MM.1S (cell line): Measurements from ENCODE around the gene SIN3A.
"Not testable (repeated sequence)": the region's sequence is repeated elsewhere in the genome, so short reads cannot be mapped to it uniquely, and the experiment has no call there.

Experiments used
- DNase-seq: peaks from one replicate; pipeline ENCODE4 v3.0.0-alpha.2; 2015
- H2AFZ ChIP-seq: fragments of 300-600 bp; sonication (generic); 2 replicates; pipeline ENCODE4 v1.6.0; 2016; ENCODE audit warnings: antibody characterized with exemption, low read length
- H3F3A ChIP-seq: fragments of 300-600 bp; sonication (generic); 2 replicates; pipeline ENCODE4 v1.6.1; 2016; ENCODE audit warnings: mild to moderate bottlenecking, antibody characterized with exemption, low read length, moderate library complexity, mixed read lengths; ENCODE audit not compliant: insufficient read depth
- H3K27ac ChIP-seq: fragments of 300-600 bp; sonication (generic); 2 replicates; pipeline ENCODE4 v1.5.1; 2016; ENCODE audit warnings: mild to moderate bottlenecking, low read length
- H3K27me3 ChIP-seq: fragments of 300-600 bp; sonication (generic); replicated peaks from 2 replicates; pipeline ENCODE4 v1.6.0; 2016; ENCODE audit warnings: low read length; ENCODE audit not compliant: insufficient read depth
- H3K36me3 ChIP-seq: fragments of 300-600 bp; sonication (generic); replicated peaks from 2 replicates; pipeline ENCODE4 v1.6.1; 2016; ENCODE audit warnings: mild to moderate bottlenecking, low read length, mixed read lengths; ENCODE audit not compliant: insufficient read depth
- H3K4me1 ChIP-seq: fragments of 300-600 bp; sonication (generic); 2 replicates; pipeline ENCODE4 v1.6.1; 2016; ENCODE audit warnings: low read length, mixed read lengths
- H3K4me2 ChIP-seq: fragments of 300-600 bp; sonication (generic); 2 replicates; pipeline ENCODE4 v1.6.0; 2016; ENCODE audit warnings: low read depth, low read length
- H3K4me3 ChIP-seq: fragments of 300-600 bp; sonication (generic); 2 replicates; pipeline ENCODE4 v1.5.1; 2016; ENCODE audit warnings: low read length, mixed read lengths
- H3K79me2 ChIP-seq: fragments of 300-600 bp; sonication (generic); 2 replicates; pipeline ENCODE4 v1.6.1; 2016; ENCODE audit warnings: mixed run types, low read length, mixed read lengths
- H3K9ac ChIP-seq: fragments of 300-600 bp; sonication (generic); 2 replicates; pipeline ENCODE4 v1.6.1; 2016; ENCODE audit warnings: low read length, mixed read lengths
- H3K9me2 ChIP-seq: fragments of 300-600 bp; sonication (generic); replicated peaks from 2 replicates; pipeline ENCODE4 v1.6.1; 2016; ENCODE audit warnings: mild to moderate bottlenecking, low read length, mixed read lengths; ENCODE audit not compliant: insufficient read depth
- H3K9me3 ChIP-seq: fragments of 300-600 bp; sonication (generic); replicated peaks from 2 replicates; pipeline ENCODE4 v1.6.1; 2016; ENCODE audit warnings: mild to moderate bottlenecking, low read length, mixed read lengths; ENCODE audit not compliant: insufficient read depth
- H4K20me1 ChIP-seq: fragments of 300-600 bp; sonication (generic); 2 replicates; pipeline ENCODE4 v1.6.1; 2016; ENCODE audit warnings: mild to moderate bottlenecking, low read length, moderate library complexity, mixed read lengths; ENCODE audit not compliant: insufficient read depth
- CTCF ChIP-seq: fragments of 300-600 bp; sonication (generic); IDR thresholded peaks from 2 replicates; pipeline ENCODE4 v1.5.1; 2016; ENCODE audit warnings: antibody characterized with exemption, low read length, mixed read lengths
- EZH2 ChIP-seq: fragments of 300-600 bp; sonication (generic); optimal IDR thresholded peaks from 2 replicates; pipeline ENCODE3; 2017; ENCODE audit warnings: low read depth, mild to moderate bottlenecking, antibody characterized with exemption, low read length, mixed read lengths
- EZH2phosphoT487 ChIP-seq: fragments of 300-600 bp; sonication (generic); IDR thresholded peaks from 2 replicates; pipeline ENCODE4 v1.6.1; 2018; ENCODE audit warnings: antibody characterized with exemption, low read length

SIN3A gene

GRCh38 chr15:75397494-75397893, 54.0 kb downstream of the SIN3A start:
- Histone ChIP-seq H3K4me1 (no peaks in the 10 kb centered on the region), H3K36me3 (peaks cover 12% of the 10 kb centered on the region; the same call in 1 of the 2 replicates), H3K4me3 (no peak overlapping the region), H3K9me3 (no peaks in the 10 kb centered on the region), H2AFZ (no peak overlapping the region), H3K9me2 (no peaks in the 10 kb centered on the region), H3K27me3 (no peaks in the 10 kb centered on the region), H4K20me1 (no peaks in the 10 kb centered on the region), H3K9ac (no peak overlapping the region), H3K4me2 (no peak overlapping the region), H3K79me2 (peaks cover 5% of the 10 kb centered on the region; the same call in 1 of the 2 replicates), H3F3A (no peaks in the 10 kb centered on the region), H3K27ac (no peak overlapping the region)
- no peak for DNase-seq
- no peak for TF ChIP-seq EZH2
- no peak for TF ChIP-seq EZH2phosphoT487
- no peak for TF ChIP-seq CTCF

- Histone ChIP-seq H3F3A (no peaks in the 10 kb centered on the region), H3K79me2 (no peaks in the 10 kb centered on the region), H3K4me3 (no peak overlapping the region), H3K9me2 (no peaks in the 10 kb centered on the region), H3K4me2 (no peak overlapping the region), H3K36me3 (peaks cover 4% of the 10 kb centered on the region), H3K9me3 (no peaks in the 10 kb centered on the region), H2AFZ (no peak overlapping the region), H3K27me3 (no peaks in the 10 kb centered on the region), H4K20me1 (no peaks in the 10 kb centered on the region), H3K4me1 (no peaks in the 10 kb centered on the region), H3K9ac (no peak overlapping the region), H3K27ac (no peak overlapping the region)
- no peak for DNase-seq
- TF ChIP-seq EZH2 (no peak), EZH2phosphoT487 (no peak), CTCF (no peak)
Observed at GRCh38 chr15:75389791-75390382, 61.6 kb downstream of the SIN3A start.

- H3K9me3 ChIP-seq, DNase-seq, H3K36me3 ChIP-seq: not testable (repeated sequence)
Observed at GRCh38 chr15:75383986-75384385, 67.5 kb downstream of the SIN3A start.

GRCh38 chr15:75380773-75381172, 70.7 kb downstream of the SIN3A start:
- H3K9me2 ChIP-seq, result no peaks in the 10 kb centered on the region
- H3K27ac ChIP-seq, result no peak overlapping the region
- H3K4me3 ChIP-seq, result no peak overlapping the region
- H3K4me1 ChIP-seq, result no peaks in the 10 kb centered on the region
- no peak overlapping the region for H3K9ac ChIP-seq
- no peaks in the 10 kb centered on the region for H3K79me2 ChIP-seq
- H3F3A ChIP-seq, result no peaks in the 10 kb centered on the region
- H4K20me1 ChIP-seq, result no peaks in the 10 kb centered on the region
- no peak for TF ChIP-seq EZH2phosphoT487
- no peak for TF ChIP-seq CTCF
- TF ChIP-seq EZH2, result no peak
- no peak for DNase-seq
- H3K4me2 ChIP-seq, result no peak overlapping the region
- peaks cover 6% of the 10 kb centered on the region; the same call in 1 of the 2 replicates for H3K36me3 ChIP-seq
- H3K27me3 ChIP-seq, result no peaks in the 10 kb centered on the region
- no peaks in the 10 kb centered on the region for H3K9me3 ChIP-seq
- H2AFZ ChIP-seq, result no peak overlapping the region

More at GRCh38 chr15:75383986-75384385, 67.5 kb downstream of the SIN3A start:
- not testable (repeated sequence) for H3K4me1 ChIP-seq, H3K9me2 ChIP-seq, H4K20me1 ChIP-seq, H3K27me3 ChIP-seq, H3K9ac ChIP-seq, H3F3A ChIP-seq, H2AFZ ChIP-seq, H3K4me2 ChIP-seq, H3K4me3 ChIP-seq, H3K79me2 ChIP-seq, H3K27ac ChIP-seq
